ENCODE measurements around the gene COL12A1.

- TF ChIP-seq CTCF (IDR thresholded peaks at IDR 0.05; ENCODE audit: low read depth, low read length) = no peak
- TF ChIP-seq POLR2A (IDR thresholded peaks at IDR 0.05; ENCODE audit: extremely low read depth, insufficient read length) = no peak
These were observed 124.8 kb downstream of the COL12A1 start for GRCh38 chr6:75081047-75081446.
